NCI-H2081 (cell line): ENCODE results near the gene ZNF385C.

Source experiments
- DNase-seq, 2 experiments: peaks; one replicate each; lab custom pipeline; 2025; lab: John Stamatoyannopoulos, UW

The ZNF385C gene

DNA sequence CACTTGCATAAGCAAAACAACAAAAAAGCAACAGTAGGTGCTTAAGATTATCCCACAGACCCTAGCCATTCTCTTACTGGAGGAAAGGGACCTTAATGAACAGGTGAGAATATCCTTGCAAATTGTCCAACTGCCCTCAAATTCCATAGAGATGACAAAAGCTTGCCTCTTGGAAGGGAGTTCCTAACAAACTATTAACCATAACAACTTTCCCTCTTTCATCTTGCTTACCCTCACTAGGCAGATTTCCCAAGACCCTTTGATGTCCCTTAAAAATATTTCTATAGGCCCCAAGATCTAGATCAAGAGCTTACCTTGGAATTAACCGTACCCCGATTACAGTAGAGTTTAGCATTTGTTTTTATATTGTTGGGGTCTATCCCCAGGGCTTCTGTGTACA lies 109.9 kb downstream of the ZNF385C start:
- no peak for DNase-seq

DNA sequence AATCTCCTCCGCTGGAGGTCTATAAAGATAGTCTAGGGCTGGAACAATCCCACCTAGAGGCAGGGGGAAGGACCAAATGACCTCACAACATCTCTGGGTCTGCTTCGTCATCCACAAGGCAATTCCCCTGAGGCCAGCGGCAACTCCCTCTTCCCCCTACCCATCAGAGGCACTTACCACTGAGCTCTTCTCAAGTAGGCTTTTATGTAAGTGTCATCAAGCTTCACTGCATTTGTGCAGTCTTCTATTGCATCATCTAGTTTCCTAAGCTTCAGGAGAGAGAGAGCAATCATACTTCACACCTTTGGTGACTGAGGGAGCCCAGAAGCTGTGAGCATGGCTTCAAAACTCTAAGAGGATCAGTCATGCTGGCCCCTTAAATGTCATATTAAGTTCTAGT lies 110.6 kb downstream of the ZNF385C start:
- no peak for DNase-seq

DNA sequence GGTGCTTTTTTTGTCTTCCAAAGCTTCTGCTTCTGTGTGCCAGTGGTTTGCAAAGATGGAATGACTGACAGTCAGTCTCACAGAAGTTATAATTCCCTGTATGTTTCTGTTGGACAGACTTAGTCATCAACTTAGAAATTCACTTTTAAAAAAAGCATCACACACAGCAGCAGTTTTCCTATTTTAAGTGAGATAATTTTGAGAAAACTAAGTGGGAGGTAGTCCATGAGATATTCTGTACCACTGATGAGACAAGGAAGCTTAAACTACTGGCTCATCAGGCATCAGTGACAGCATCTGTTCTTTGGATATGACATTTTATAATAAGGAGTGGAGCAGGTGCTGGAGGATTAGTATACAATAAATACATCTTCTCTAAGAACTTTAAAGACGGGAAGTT lies 111.6 kb downstream of the ZNF385C start:
- DNase-seq = no peak

DNA sequence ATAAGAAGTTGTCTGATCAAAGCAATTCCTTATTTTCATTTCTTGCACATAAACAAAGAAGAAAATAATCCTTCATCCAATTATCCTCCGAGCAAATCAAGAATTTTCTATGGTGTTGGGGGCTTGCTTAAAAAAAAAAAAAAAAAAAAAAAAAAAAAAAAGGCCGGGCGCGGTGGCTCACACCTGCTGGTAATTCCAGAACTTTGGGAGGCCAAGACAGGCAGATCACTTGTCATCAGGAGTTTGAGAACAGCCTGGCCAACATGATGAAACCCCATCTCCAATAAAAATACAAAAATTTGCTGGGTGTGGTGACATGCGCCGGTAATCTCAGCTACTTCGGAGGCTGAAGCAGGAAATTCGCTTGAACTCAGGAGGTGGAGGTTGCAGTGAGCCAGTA lies 112.4 kb downstream of the ZNF385C start:
- DNase-seq = no peak

DNA sequence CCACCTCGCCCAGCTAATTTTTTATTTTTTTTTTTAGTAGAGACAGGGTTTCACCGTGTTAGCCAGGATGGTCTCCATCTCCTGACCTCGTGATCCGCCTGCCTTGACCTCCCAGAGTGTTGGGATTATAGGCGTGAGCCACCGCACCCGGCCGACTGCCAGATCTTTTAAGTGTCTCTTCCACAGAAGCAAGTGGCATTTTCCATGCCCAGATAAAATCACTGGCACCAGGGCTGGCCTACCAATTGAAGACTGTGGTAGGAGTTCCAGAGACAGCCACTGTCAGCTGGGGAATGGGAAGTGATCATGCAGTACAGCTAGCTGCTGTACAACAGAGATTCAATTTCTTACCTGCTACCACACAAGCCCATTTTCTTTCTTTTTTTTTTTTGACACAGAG lies 113.8 kb downstream of the ZNF385C start:
- DNase-seq = no peak

DNA sequence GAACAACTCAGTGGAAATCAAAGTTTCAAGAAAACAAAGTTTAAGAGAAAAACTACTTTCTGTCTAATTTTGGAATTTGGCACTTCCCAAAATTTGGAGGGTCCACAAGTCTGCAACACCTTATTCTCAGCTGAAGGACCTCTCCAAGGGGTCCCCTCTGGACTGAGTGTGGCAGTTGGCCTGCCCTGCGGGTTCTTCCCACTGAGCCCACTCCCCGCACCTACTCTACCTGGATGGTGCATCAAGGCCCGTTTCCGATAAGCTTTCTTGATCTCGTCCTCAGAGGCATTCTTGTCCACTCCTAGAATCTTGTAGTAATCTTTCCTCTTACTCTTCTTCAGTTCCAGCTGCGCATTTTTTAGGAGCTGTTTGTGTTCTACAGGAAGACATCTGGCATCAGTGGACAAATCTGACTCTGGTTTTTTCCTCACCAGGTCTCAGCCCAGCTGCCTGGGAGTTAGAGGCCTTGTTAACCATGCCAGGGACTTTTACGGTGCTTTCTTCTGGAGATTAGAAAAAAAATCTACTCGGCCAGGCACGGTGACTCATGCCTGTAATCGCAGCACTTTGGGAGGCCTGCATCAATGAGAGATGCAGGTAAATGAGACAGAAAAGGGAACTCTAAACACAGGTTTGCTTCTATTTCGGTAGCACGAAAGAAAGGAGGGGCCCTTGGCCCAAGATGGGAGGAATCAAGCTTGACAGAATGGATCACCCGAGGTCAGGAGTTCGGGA lies 116.1 kb downstream of the ZNF385C start:
- no peak for DNase-seq

DNA sequence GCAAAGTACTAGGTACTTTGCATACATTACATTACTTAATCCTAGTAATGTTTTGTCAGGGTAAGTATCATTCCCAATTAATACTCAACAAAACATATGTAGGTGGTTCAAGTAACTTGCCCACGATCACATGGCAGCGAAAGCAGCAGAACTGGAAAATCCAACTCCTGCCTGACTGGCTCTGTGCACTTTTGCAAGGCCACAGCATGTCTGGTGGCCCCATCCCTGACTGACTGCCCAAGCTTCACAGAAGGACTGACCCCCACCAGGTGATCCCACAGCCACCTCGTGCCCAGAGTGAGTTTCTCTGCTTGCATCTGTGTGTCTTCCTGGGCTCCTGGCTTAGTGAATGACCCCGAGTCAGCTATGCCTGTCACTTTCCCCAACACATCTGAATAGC lies 120.3 kb downstream of the ZNF385C start:
- no peak for DNase-seq

DNA sequence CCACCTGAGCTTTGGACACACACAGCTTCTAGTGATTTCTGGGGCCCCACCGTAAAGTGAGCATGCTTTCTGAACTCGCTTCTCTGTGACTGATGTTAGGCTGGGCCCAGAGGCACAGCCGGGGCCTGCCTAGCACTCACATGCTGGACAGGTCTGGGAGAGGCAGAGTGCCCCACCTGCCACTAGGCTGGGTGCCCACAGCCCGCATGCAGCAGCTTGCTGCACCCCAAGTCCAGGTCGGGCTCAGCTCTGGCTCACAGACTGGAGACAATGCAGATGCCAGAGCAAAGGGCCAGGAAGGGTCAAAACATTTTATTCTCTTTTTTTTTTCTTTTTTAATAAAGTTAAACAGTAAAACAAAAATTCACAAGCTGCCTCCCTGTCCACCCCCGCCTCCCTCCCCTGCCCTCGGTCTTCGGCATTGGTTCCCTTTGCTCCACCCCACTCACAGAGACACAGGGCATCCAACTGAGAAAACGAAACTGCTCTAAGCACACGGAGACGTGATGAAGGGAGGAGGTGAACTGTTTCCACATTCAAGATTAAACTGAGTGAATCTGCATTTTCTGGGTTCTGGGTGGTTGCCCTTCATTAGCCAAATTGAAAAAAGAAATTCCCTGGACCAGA lies 122.0 kb downstream of the ZNF385C start:
- no peak for DNase-seq
